Activated gamma-delta T cell treated with anti-CD3 and anti-CD28 coated beads, Interleukin-2, amount 50 U/mL, for 16 hours (primary cell): ENCODE results near the gene CDH1.
A peak's percentile ranks its signal among the peaks of the same experiment; 100 is the strongest.
"Not testable (repeated sequence)": the region's sequence is repeated elsewhere in the genome, so short reads cannot be mapped to it uniquely, and the experiment has no call there.

Experiments
- DNase-seq: peaks from one replicate; pipeline ENCODE4 v3.0.0-alpha.2; 2020; ENCODE audit warnings: low read depth

CDH1 gene

DNA sequence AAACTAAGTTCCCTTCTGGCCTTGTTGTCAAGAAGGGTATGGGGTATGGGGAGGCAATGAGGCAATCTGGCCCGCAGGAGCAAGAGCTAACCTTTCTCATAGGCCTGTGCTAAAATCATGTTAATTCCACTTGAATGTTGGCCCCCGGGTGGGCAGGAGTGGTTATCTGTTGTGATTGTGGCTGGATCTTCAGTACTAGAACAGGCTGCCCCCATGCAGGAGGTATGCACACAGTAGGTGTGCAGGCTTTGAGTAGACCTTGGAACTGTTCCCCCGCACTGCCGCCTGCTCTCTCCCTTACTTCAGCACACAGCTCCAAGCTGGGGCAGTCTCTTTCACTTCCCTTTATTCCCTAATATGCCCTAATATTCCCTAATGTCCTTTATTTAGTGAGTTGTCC lies 53.9 kb downstream of the CDH1 start:
- DNase-seq = no peak

- DNase-seq = no peak
Measured at GRCh38 chr16:68792465-68793324, 55.6 kb downstream of the CDH1 start.

- no peak for DNase-seq
Measured at GRCh38 chr16:68793401-68793857, 56.3 kb downstream of the CDH1 start.

DNA sequence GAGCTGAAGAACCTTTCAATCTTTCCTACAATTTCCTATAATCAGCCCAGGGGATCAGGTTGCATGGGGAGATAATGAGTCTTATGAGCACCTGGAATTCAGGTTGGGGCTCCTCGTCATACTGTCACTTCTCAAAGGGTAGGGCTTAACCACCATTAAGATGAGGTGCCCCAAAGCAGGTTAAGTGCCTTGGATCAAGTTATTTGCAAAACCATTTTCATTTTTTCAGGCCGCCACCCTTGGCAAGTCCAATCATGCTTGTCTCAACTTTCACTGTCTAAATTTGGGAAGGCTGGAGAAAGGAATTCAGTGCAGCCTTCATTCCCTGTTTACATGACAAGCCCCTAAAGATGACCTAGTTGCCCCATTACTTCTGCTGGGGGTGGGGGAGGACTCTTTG lies 61.3 kb downstream of the CDH1 start:
- DNase-seq = no peak

DNA sequence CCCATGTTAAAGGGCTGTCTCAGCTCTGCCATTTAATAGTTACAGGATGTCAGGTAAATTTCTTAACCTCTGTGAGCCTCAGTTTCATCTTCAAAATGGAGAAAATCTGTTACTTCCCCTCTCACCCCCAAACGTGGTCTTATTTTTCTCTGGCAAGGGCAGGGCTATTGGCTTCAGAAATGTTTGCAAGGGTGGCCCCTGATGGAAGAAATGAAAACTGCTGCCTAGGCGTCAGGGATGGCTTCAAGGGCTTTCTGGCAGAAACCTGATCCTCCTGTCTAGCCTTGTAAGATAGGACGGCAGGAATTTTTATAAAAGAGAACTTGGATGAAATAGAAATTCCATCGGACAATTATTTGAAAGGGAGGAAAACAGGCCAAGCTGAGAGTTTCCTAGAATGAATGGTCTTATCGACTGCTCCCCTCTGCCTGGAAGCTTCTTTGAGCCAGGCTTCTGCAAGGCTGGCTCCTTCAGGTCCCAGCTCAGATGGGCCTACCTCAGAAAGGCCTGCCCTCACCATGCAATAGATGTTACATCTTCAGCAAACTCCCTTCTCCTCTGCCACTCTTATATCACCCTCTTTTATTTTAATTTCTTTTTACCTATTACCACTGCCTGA lies 63.3 kb downstream of the CDH1 start:
- peak; percentile 13 for DNase-seq

DNA sequence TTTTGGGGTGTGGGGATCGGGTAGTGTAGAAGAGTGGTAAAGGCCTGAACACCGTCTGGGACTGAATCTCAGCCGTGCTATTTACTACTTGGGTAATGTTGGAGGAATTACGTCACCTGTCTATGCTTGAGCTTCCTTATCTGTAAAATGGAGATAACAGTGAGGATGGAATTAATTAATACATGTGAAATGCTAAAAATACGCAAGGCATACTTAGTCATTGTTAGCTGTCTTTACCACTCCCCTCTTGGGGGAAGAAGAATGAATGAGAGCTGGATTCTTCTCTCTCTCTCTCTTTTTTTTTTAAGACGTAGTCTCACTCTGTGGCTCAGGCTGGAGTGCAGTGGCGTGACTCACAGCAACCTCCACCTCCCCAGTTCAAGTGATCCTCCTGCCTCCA lies 65.1 kb downstream of the CDH1 start:
- DNase-seq = no peak

DNA sequence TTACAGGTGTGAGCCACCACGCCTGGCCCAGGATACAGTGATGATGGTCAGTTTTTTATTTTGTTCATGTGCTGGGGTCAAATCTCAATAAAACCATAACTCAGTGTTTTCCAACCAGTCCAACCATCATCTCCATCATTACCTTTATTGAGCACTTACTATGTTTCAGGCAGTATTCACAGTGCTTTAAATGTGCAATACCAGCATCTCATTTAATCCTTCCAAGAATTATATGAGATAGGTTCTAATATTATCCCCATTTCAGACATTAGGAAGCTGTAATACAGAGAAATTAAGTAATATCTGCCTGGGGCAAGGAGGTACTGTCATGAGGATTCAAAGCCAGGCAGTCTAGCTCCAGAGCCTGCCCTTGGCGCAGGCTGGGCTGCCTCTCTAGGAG lies 69.3 kb downstream of the CDH1 start:
- no peak for DNase-seq

GRCh38 chr16:68806981-68807380 lies 69.9 kb downstream of the CDH1 start:
- no peak for DNase-seq

DNA sequence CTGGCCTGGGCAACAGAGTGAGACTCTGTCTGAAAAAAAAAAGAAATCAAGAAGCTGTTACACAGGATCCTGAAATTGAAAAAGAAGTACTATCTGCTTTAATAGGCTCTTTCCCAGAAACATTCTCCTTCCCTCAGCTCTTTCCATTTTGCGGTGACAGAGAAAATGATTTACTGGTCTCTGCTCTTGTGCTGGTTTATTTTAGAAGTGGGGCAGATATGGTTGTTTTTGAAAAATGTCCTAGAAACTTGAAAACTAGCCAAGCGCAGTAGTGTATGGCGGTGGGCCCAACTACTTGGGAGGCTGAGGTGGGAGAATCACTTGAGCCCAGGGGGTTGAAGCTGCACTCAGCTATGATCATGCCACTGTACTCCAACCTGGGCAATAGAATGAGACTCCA lies 77.4 kb downstream of the CDH1 start:
- no peak for DNase-seq

DNA sequence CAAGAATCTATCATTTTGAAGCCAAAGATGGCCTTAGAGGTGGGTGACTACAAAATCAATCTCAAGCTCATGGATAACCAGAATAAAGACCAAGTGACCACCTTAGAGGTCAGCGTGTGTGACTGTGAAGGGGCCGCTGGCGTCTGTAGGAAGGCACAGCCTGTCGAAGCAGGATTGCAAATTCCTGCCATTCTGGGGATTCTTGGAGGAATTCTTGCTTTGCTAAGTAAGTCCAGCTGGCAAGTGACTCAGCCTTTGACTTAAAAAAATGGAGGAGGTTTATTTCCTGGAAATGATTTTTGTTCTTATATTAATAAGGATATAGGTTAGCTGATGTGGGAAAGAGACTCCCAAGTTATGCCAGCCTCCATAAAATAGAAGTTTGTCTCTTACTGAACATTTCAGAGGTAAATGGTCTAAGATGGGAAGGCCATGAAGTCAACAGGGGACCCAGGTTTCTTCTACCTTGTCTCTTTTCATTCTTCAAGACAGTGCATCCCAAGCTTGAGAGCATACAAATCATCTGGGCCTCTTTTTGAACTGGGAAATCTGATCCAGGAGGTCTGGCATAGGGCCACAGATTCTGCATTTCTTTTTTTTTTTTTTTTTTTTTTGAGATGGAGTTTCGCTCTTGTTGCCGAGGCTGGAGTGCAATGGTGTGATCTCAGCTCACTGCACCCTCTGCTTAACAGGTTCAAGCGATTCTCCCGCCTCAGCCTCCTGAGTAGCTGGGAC lies 86.5 kb downstream of the CDH1 start:
- no peak for DNase-seq

- no peak for DNase-seq
Measured at GRCh38 chr16:68825427-68825826, 88.3 kb downstream of the CDH1 start.

DNA sequence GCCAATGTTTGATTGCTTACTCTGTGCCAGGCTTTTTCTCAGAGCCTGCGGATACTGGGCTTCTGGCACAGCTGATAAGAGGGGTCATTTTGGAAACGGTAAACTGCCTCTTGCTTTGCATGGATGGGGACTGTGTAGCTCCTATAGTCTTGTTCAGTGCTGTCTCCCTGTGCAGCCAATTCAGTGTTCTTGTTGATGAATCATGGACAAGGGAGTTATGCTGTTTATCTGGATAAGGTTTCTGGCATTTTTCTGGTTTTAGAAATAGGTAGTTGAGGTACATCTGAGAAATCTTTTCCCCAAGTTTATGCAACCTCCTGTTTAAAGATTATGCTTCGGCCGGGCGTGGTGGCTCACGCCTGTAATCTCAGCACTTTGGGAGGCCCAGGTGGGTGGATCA lies 89.6 kb downstream of the CDH1 start:
- no peak for DNase-seq

DNA sequence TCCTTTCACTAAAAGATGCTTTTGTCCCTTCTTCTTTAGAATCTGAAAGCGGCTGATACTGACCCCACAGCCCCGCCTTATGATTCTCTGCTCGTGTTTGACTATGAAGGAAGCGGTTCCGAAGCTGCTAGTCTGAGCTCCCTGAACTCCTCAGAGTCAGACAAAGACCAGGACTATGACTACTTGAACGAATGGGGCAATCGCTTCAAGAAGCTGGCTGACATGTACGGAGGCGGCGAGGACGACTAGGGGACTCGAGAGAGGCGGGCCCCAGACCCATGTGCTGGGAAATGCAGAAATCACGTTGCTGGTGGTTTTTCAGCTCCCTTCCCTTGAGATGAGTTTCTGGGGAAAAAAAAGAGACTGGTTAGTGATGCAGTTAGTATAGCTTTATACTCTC lies 96.2 kb downstream of the CDH1 start:
- DNase-seq = no peak

GRCh38 chr16:68834550-68834949 lies 97.5 kb downstream of the CDH1 start:
- no peak for DNase-seq

- DNase-seq = no peak
Measured at GRCh38 chr16:68835970-68836369, 98.9 kb downstream of the CDH1 start.

GRCh38 chr16:68839831-68840230 lies 102.7 kb downstream of the CDH1 start:
- no peak for DNase-seq

GRCh38 chr16:68842964-68843481 lies 105.9 kb downstream of the CDH1 start:
- not testable (repeated sequence) for DNase-seq

GRCh38 chr16:68843482-68844210 lies 106.6 kb downstream of the CDH1 start, which contains the start of gene TANGO6:
Gene TANGO6 (plus strand): TSS chr16:68843531. CDS start chr16:68843618, 87 bp downstream.
- peak; percentile 88 for DNase-seq

DNA sequence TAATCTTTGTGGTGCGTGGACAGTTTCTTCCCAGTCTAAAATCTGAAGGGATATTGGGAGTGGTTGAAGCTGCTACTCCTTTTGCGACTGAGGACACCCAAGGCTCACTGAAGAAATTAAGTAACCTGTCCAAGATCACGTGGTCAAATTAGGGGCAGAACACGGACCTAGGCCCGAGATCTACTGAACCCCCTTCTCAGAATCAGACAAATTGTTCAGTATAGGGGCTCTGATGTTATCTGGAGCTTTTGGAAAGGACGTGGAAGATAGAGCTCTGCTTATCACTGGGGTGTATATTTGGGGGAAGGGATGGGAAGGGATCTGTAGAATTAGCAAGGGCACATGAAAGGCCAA lies 107.1 kb downstream of the CDH1 start:
- no peak for DNase-seq

GRCh38 chr16:68848786-68849185 lies 111.7 kb downstream of the CDH1 start:
- DNase-seq = no peak

DNA sequence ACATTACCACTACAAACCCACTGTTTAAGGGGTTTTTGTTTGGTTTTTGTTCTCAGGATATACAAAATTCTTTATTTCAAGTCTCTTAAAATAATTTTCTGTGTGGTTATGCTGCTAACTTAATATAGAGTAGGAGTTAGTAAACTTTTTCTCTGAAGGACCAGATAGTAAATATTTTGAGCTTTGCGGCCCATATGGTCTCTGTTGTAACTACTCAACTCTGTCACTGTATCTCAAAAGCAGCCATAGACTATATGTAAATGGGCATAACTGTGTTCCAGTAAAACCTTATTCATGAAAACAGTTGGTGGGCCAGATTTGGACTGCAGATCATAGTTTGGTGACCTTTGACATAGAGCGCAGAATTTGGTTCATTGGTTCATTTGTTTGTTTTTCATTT lies 113.4 kb downstream of the CDH1 start:
- DNase-seq = no peak

- no peak for DNase-seq
Measured at GRCh38 chr16:68851601-68852000, 114.5 kb downstream of the CDH1 start.
